CD1c-positive myeloid dendritic cell (primary cell): Measurements from ENCODE around the gene SLC25A46.
"Not testable (repeated sequence)": the region's sequence is repeated elsewhere in the genome, so short reads cannot be mapped to it uniquely, and the experiment has no call there.

Experiments used
- DNase-seq: peaks from one replicate; pipeline ENCODE4 v3.0.0-alpha.2; 2016; ENCODE audit errors: extremely low spot score

Gene SLC25A46

DNA sequence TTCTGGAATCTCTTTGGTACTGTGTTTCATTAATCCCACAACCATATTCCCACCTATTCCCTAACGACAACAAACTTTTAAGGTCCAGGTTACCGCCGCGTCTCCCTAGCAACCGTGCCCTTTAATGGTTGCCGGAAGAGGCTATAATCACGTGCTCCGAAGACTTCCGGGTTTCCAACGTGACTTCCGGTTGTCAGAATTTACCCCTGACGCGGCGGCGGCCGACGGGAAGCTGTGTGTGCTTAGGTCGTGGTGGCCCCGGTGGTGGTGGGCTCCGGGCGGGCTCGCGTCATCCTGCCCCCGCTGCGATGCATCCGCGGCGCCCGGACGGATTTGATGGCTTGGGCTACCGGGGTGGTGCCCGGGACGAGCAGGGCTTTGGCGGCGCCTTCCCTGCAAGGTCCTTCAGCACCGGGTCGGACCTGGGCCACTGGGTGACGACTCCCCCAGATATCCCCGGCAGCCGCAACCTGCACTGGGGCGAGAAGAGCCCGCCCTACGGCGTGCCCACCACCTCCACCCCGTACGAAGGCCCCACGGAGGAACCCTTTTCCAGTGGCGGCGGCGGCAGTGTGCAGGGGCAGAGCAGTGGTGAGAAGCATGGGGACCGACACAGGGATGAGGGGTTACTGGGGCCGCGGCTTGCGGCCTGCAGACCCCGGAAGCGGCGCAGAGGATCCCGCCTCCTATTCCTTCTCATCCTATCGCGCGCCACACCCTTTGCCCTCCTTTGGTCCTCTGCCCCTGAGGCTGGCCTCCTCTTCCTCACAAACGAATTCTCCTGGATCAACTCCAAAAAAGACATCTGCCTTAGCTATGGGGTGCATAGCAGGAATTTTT is at the start of gene SLC25A46:
Gene SLC25A46 (plus strand): TSS at position 196 of the 840 bp plus-strand sequence. CDS start 113 bp downstream, at position 309.
- DNase-seq: peak; percentile 95

DNA sequence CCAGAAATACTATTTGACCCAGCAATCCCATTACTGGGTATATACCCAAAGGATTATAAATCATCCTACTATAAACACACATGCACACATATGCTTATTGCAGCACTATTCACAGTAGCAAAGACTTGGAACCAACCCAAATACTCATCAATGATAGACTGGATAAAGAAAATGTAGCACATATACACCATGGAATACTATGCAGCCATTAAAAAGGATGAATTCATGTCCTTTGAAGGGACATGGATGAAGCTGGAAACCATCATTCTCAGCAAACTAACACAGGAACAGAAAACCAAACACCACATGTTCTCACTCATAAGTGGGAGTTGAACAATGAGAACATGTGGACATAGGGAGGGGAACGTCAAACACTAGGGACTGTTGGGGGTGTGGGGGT is 48.2 kb upstream of the SLC25A46 start:
- DNase-seq: not testable (repeated sequence)

DNA sequence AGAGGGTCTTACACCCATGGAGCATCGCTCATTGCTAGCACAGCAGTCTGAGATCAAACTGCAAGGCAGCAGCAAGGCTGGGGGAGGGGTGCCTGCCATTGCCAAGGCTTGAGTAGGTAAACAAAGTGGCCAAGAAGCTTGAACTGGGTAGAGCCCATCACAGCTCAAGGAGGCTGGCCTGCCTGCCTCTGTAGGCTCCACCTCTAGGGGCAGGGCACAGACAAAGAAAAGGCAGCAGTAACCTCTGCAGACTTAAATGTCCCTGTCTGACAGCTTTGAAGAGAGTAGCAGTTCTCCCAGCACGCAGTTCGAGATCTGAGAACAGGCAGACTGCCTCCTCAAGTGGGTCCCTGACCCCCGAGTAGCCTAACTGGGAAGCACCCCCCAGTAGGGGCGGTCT is 46.1 kb upstream of the SLC25A46 start:
- not testable (repeated sequence) for DNase-seq

DNA sequence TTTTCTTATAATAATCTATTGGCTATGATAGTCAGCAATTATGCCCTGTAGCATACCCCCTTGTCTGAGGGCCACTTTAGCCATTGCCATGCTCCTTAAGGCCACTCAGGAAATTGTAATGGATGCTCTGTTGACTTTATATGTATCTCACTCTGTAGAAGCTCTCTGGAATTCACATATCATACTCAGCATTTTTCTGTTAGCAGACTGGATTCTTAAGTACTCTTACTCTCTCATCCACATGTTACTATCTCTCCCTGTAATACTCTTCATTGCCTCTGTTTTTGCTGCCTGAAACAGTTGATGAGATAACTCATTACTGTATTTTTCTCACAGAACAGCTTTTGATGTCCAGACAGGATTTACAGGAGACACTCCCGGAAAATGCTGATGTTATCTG is 36.5 kb upstream of the SLC25A46 start:
- DNase-seq: no peak

DNA sequence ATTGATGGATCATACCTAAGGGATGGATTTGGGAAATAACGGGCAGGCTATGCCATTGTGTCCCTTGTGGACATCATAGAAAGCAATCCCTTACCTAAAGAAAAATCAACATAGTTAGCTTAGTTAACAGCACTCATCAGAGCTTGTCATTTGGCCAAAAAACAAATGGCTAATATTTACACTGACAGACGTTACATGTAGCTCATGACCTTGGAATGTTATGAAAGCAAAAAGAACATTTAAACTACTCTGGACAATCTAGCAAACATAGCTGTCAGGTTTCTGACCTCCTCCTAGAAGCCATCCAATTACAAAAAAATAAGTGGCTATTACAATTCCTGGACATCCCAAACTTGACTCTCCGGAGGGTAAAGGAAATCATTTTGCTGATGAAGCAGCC is 36.1 kb upstream of the SLC25A46 start:
- DNase-seq: no peak

DNA sequence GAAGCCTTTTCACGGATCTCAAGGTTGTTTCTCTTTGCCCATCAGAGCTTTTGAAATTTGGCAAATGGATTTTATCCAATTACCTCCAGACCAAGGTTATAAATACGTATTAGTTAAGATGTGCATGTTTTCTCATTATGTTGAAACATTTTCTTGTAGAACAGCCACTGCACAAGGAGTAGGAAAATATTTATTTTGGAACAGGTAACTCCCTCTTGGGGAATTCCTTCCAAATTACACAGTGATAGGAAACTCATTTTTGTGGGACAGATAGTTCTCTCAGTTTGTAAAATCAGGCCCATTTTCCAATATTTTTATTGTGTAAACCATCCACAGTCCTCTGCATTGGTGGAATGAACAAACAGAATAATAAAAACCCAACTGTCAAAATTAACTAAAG is 35.3 kb upstream of the SLC25A46 start:
- DNase-seq: no peak

DNA sequence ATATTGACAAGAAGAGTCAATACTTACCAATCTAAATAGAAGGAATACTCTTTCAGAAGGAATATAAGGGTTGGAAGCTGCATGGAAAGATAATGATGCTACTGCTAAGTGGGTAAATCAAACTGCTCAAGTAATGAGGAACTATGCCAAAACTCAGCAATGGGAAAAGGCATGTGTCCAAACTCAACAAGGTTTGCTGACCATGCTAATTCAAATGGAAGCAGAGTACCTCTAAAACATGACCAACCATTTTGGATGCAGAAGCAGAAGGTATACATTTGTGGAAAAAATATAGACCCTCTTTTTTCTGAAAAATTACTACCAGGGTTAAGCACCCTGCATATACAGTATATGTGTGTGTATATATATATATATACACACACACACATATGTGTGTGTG is 33.5 kb upstream of the SLC25A46 start:
- no peak for DNase-seq

DNA sequence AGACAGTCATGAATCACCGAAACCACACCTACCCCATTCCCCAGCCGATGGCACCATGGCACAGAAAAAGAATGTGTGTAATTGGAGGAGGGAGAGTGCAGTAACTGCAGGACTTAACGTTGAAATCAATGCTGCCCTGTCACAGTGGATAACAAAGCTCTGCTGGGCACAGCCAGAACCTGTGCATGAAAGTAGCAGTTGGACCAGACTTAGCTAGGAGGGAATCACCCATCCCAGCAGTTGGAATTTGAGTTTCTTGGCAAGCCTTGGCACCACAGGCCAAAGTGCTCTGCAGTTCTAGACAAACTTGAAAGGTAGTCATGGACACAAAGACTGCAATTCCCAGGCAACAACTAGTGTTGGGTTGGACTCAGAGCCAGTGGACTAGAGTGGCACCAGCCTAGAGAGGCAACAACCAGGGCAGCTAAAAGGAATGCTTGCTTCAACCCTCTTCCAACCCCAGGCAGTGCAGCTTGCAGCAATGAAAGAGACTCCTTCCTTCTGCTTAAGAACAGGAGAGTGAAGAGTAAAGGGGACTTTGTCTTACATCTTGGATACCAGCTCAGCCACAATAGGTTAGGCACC is 31.5 kb upstream of the SLC25A46 start:
- no peak for DNase-seq

DNA sequence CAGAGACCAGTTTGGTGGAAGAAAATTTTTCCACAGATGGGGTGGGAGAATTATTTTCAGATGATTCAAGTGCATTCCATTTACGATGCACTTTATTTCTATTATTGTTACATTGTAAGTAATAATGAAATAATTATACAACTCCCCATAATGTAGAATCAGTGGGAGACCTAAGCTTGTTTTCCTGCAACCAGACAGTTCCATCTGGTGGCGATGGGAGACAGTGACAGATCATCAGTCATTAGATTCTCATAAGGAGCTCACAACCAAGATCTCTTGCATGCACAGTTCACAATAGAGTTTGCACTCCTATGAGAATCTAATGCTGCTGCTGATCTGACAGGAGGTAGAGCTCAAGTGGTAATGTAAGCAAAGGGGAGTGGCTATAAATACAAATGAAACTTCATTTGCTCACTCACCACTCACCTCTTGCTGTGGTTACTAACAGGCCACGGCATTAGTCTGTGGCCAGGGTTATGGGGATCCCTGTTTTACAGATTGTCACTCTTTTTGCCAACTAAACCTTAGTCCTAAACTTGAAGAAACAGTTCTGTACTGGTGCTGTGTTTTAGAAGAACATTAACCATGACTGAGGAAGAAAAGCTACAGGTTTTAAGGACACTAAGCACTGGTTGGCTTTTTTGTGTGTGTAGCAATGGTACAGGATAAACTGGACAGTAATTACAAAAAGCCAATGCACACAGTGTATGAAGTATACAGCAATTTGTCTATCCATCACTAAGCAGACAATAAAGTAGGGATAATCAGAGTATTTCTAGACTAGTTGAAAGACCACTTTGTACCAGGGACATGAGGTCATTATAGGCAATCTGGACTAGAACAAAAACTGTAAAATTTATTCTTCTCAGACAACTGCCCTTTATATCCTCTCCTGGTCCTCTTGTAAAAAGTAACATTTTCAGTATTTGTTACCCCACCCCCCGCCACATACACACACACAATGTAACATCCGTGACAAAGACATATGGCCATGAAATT is 22.3 kb upstream of the SLC25A46 start:
- DNase-seq: no peak

DNA sequence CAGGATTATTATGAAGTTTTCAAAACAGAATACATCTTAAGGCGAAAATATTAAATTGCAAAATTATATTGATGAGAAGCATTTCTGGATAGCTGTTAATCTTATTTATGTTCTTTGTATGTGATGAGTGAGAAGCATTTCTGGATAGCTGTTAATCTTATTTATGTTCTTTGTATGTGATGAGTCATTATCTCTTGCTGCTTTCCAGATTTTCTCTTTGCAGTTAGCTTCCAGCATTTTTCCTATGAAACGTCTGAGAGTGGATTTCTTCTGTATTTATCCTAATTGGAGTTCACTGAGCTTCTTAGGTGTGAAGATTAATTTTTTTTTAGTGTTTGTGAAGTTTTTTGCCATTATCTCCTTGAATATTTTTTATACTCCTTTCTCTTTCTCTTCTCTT is 20.5 kb upstream of the SLC25A46 start:
- DNase-seq: no peak

DNA sequence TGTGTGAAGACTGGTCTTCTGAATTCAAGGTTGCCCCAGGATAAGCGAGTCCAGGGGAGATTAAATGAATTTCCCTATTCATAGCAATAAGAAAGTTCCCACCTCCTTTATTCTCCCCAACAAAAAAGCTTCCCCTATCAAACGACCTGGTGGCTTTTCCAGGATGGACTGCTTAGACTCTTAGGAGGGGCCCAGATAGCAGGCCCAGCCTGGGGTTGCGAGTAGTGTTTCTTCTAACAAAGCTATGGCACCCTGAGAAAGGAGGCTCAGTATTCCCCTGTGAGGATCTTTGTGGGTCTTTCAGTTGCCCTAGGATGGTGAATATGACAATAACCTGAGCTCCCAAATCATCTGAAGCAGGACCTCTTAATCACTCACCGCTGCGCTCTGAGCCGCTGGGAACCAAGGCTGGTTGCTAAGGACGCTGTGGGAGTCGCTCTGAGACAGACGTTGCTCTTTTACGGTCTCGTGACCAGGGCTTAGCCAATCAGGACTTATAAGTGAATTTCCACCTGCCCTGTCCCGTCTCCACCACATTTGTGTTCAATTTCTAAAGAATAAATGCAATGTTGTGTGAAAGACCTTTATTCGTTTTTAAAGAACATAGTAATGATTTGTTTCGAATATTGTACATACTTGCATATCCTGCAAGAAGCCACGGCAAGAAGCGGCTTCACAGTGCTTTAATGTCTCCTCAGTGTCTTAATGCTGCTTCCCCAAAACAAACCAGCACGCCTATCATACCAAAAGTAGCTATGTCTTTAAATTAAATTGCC is 12.4 kb upstream of the SLC25A46 start, which contains the start of gene TMEM232:
Gene TMEM232 (minus strand): TSS at position 423 of the 776 bp plus-strand sequence. CDS start 59,319 bp downstream, outside the sequence.
- peak; percentile 86 for DNase-seq

DNA sequence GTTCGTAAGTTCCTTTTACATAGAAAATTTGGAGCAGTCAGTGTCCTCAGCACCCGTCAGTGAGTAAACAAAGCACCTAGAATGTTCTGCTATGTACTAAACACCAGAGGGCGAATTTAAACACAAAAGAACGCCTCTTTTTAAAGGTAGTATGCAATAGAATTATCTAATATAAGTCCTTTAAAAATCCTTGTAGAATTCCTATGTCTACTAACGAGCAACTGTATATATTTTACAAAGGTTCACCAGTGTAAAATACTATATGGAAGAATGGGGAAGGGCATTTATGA is 11.8 kb upstream of the SLC25A46 start:
- DNase-seq: no peak

DNA sequence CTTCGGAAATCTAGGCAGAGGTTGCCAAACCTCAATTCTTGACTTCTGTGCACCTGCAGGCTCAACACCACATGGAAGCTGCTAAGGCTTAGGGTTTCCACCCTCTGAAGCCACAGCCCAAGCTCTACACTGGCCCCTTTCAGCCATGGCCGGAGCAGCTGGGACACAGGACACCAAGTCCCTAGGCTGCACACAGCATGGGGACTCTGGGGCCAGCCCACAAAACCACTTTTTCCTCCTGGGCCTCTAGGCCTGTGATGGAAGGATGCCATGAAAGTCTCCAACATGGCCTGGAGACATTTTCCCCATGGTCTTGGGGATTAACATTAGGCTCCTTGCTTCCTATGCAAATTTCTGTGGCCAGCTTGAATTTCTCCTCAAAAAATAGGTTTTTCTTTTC is 7.3 kb upstream of the SLC25A46 start:
- not testable (repeated sequence) for DNase-seq

DNA sequence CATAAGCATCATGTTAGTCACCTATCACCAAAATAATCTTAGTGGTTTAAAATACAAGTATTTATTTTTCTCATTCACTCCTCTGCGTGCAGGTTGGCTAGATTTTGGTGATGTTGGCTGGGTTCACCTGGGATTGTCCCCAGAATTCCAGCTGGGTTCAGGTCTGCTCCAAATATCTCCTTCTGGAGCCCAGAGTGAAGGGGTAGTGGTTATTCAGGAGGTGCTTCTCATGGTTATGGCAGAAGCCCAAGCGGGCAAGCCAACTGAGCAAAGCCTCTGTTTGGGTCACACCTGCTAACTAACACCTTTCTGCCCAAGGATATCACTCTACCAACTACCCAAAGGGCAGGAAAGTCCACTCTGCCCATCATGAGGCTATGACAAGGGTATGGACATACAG is 4.7 kb upstream of the SLC25A46 start:
- no peak for DNase-seq

DNA sequence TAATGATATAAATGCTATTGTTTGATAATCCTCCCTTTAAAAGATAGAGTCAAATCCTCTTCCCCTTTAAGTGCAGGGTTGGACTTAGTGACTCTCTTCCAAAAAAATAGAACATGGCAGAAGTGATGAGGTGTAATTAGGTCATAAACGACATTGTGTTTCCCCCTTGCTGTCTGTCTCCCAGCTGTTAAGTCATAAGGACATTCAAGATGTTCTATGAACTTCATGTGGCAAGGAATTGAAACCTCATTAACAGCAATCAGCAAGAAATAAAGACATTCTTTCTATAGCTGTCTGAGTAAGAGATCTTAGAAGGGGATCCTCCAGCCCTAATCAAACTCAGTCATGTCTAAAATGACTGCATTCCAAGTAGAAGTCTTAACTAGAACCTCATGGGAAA is 3.3 kb upstream of the SLC25A46 start:
- no peak for DNase-seq

DNA sequence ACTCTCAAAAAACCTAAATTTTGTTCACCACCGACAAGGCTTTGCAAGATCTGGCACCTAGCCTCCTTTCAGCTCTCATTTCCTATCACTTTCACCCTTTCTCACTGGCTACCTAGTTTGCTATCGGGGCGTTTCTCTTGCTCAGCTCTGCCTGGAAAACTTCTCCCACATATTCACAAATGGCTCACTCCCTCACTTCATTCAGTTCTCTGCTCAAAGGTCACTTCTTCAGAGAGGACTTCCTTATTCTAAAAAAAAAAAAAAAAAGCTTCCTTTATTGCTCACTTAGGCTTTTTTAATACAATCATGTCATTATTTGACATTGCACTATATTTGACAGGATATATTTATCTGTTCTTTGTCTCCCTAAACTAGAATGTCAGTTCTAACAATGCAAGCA is 2.1 kb upstream of the SLC25A46 start:
- DNase-seq: peak; percentile 47

DNA sequence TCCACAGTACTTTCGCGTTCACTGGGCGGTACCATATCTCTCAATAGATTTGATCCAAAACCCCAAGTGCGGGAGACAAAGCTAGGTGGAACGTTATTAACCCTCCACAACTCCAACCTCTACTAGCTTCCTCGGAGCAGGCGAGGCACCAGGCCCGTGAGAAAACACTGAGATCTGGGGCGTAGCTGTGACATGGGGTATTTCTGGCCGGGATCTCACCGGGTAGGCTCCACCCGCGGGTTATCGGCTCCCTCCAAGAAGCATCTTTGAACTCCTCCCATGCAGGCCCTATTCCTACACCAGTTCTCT is 350 bp upstream of the SLC25A46 start:
- DNase-seq: no peak

DNA sequence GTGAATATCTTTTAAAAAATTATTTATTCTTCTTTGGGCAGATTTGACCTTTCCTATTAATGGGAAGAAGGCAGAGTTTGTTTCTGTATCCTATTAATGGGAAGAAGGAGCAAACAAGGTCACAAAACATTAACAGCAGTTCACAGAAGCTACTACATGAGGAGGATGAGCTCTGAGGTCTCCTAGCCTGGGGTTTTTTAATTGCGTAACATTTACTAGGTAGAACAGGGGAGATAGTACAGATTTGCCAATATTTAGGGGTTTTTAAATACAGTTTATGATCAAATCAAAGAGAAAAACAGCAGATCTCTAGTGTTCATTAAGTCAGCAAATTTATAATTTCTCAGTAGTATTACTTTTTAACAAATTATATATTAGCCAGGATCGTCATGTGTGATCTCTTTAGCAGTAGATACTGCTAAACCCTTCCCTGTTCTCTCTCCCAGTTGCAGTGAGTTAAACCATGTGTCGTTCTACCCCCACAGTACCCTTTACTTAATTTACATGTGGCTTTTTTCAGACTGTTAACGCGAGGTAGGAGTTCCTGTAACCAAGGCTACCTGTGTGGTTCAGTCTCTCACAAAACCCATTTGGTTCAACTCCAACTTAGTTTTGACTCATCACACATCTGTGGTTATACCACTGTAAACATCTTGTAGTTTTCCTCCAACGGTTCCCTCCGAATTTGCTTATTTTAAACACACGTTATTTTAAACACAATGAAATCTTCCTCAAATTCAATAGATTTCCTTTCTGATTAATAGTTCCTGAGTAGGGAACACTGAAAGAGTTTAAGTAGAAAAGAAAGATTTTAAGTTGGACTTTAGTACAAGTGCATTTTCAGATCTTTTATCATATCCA is 13.3 kb downstream of the SLC25A46 start:
- DNase-seq: no peak

DNA sequence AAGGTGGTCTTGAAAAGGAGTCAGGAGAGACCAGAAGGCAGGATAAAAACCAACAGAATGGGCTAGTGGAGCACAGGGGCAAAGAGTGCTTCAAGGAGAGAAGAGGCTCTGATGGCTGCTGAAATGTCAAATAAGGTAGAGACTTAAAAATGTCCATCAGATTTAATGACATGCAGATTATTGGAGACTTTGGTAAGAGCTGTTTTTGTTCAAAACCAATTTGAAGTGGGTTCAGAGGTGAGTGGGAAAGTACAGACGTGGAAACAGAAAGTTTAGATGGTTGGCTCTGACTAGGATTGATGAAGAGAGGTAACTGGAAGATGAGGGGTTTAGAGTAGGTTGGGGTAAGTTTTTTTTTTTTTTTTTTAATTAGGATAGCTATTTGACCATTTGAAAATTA is 14.1 kb downstream of the SLC25A46 start:
- no peak for DNase-seq

DNA sequence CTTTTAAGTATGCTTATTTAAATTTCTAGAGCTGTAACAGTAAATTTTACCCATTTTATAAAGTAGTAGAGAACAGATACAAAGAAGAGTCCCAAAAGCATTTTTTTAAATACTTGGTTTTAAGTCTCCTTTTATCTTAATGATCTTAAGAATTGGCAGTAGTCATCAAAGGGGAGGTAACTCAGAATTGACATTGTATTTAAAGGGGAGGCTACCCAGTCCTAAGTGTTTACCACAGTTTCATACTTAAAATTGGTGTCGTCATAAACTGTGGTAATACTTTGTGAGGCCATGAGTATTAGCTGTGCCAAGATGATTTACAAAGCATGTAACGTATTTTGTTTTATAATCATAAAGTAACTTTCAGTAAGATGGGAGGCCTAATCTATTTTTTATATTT is 14.8 kb downstream of the SLC25A46 start:
- no peak for DNase-seq

DNA sequence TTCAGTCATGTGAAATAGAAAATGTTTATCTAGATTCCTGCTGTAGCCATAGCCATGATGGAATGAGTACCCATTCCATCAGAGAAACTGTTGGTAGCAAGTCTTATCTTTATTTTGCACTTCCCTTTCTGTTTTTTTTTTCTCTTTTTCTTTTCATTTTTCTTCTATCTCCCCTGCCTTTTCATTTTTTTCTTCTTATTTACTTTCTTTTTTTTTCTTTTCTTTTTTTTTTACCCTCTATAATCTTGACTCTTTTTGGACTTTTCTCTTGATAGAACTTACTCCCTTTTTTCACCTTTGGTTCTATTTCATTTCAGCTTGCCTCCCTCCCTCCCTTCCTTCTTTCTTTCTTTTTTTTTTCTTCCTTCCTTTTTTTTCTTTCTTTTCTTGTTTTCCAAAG is 15.4 kb downstream of the SLC25A46 start:
- no peak for DNase-seq
